GM21381 (cell line): ENCODE data around the gene SARDH.

Source experiments
- ATAC-seq: cut with Tn5 transposase; IDR thresholded peaks from one replicate; pipeline ENCODE4 v1.9.1; 2021; ENCODE audit warnings: mild to moderate bottlenecking, moderate library complexity; ENCODE audit not compliant: unreplicated experiment

The SARDH gene

DNA sequence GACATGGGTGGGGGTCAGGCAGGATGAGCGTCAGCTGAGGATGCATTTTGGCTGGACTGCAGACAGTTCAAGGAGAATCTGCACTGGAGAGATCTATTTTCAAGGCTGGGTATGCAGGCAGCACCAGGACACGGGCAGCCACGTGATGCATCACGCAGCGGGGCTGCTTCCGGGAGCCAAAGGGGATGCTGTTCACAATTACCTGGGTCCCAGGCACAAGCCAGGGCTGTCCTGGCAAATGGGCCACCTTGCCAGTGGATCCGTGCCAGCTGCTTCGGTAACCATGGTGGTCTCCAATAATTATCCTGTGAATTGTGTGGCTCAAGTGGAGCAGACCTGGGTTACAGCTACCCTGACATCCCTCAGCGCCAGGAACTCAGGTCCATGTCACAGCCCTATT lies 84.5 kb downstream of the SARDH start:
- no peak for ATAC-seq

- no peak for ATAC-seq
Measured at GRCh38 chr9:133650026-133650425, 88.1 kb downstream of the SARDH start.

DNA sequence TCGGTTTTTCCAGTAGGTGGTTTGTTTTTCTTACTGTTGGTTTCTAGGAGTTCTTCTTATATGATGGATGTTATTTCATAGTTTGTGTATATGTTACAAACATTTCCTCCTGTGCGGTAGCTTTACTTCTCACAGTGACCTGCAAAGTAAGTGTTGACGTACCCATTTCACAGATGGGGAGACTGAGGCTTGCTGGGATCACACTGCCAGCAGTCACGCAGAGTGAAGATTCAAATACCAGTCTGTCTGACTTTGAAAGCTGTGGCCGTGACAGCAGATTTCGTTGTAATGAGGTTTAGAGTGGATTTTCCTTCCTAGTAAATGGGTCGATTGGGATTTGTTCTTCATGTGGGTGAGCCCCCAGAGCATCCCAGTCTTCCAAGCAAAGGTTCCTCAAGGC lies 89.0 kb downstream of the SARDH start:
- ATAC-seq: no peak

- no peak for ATAC-seq
Measured at GRCh38 chr9:133647765-133648469, 90.2 kb downstream of the SARDH start.

- ATAC-seq: no peak
Measured at GRCh38 chr9:133647148-133647547, 91.0 kb downstream of the SARDH start.

DNA sequence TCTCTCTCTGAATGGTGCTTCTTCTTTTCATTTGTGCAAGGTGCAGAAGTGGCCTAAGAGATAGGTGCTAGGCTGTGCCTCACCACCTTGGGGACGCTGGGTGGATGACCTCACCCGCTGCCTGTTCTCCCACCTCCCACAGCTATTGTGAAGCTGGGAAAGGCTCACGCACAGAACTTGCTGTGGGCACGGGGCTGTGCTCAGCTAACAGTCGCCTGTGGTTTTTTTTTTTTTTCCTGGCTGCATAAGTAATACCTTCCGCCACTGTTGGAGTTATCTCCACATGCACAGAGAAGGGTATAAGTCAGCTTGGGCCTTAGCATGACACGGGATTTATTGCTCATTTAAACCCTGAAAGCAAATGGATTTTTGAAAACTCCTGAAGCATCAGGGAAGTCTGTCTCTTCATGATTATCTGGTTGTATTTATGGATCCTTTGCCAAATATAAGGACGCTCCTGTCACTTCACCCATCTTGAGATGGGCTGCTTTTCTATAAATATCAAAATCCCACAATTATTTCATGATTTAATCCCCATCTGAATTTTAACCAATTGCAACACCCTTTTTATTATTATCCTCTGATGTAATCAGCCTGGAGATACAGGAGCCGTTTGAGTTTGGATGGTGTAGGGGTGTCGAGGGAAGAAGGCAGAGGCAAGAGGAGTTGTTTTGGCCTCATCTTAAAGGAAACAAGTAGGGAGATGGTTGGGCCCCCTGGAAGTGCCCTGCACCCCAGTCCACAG lies 93.0 kb downstream of the SARDH start:
- no peak for ATAC-seq

- ATAC-seq: no peak
Measured at GRCh38 chr9:133643978-133644760, 94.0 kb downstream of the SARDH start.

GRCh38 chr9:133643362-133643755 lies 94.8 kb downstream of the SARDH start:
- no peak for ATAC-seq

GRCh38 chr9:133642708-133643361 lies 95.3 kb downstream of the SARDH start:
- no peak for ATAC-seq

DNA sequence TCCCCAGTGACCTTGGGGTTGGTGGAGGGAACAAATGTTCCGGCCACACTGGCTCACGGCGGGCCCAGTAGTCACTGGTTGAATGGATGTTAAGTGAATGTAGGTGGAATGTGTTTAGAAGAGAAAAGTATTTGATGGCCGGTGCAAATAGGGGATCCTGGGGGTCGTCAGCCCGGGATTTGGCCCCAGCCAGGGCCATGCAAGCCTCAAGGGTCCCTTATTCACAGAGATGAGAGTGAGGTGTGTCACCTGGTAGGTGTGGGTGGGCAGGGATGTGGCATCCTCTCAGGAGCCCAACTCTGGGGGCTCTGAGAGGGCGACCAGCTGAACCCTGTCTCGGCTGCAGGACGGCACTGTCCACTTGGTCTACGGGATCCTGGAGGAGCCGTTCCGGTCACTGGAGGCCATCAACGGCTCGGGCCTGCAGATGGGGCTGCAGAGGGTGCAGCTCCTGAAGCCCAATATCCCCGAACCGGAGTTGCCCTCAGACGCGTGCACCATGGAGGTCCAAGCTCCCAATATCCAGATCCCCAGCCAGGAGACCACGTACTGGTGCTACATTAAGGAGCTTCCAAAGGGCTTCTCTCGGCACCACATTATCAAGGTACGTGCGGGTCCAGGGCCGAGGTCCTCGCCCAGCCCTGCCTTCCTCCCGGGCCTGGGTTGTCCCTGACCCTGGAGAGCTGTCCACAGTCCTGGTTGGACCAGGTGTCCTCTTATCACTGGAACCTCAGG lies 96.1 kb downstream of the SARDH start:
- ATAC-seq: no peak

- ATAC-seq: no peak
Measured at GRCh38 chr9:133641396-133641655, 96.8 kb downstream of the SARDH start.

DNA sequence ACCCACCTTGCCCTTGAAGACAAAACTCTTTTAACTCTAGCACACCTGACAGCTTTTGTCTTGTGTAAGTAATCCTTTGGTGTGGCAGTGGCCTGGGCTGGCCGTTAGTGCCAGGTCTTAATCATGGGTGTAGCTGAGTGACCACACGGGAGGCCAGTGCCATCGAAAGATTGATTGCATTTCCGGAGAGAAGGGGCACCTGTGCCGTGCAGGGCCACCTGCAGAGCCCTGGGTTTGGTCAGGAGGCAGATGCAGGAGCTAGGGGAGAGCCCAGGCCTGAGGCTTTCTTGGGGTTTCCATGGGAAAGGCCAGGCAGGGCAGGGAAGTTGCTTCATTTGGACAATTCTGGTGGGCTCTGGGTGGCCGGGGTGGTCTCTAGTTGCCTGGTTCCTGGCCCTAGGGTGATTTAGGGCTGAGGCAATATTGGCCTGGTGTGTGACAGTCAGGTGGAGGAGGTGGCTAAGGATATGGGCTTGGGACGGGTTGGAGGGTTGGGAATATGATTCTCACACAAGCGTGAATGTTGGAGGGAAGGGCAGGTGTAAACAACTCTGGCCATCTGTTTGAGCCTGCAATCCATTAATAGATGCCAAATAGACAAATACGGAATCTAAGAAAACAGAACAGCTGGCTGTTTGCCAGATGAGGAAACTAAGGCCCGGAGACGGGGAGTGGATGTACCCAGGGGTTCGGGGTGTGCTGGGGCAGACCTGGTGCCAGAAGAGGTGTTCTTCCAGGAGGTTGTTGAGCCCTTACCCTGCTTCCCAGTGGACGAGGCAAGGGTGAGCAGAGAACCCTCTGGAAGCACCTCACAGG lies 97.4 kb downstream of the SARDH start:
- ATAC-seq: no peak

GRCh38 chr9:133640160-133640559 lies 98.0 kb downstream of the SARDH start:
- ATAC-seq: no peak

DNA sequence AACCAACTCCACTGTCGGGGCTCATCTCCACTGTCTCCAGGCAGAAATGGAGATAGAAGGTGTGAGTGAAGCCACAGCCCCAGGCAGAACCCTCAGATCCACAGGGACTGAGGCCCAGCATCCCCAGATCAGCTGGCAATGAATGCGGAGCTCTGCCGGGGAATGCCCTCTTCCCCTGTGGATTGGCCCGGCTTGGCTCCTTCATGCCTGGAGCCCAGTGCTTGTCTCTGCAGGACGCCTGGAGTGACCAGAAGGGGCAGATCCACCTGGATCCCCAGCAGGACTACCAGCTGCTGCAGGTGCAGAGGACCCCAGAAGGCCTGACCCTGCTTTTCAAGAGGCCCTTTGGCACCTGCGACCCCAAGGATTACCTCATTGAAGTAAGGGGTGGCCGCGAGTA lies 98.5 kb downstream of the SARDH start:
- ATAC-seq: no peak

DNA sequence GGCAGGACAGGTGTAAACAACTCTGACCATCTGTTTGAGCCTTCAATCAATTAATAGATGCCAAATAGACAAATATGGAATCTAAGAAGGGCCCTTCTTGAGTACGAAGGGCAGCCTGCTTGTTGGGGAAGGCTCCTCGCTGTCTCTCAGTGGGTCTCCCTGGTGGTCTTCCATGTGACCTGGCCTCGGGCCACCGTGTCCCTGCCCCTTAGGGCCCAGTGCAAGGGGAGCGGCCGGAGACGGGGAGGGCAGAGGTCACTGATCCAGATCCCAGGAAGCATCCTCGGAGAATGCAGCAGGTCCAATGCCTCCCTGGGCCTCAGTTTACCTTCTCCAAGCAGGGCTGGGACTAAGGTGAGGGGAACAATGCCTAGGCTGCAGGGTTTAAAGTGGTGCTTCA lies 99.4 kb downstream of the SARDH start:
- ATAC-seq: no peak

GRCh38 chr9:133638076-133638475 lies 100.1 kb downstream of the SARDH start:
- no peak for ATAC-seq

GRCh38 chr9:133637451-133638055 lies 100.6 kb downstream of the SARDH start:
- no peak for ATAC-seq

- no peak for ATAC-seq
Measured at GRCh38 chr9:133636902-133637301, 101.2 kb downstream of the SARDH start.
